Measurements from ENCODE around the gene BTBD9. TPM values are rescaled to one million over a fixed set of nuclear protein-coding genes. Genes with fewer than 3 reads are reported as not detected.

The BTBD9 gene
- total and polyA plus RNA-seq, 10 donors, result 1.2 to 43.1 (median 27.8) TPM

GRCh38 chr6:38187811-38188590 is 451.7 kb downstream of the BTBD9 start:
- Histone ChIP-seq H3K36me3 (peaks cover 0 to 56% (median 0%) of the 10 kb centered on the region in 6 donors), H3K4me1 (no peaks in the 10 kb centered on the region), H3K27me3 (replicated peaks in 1 of 7) (no peaks in the 10 kb centered on the region), H3K9me3 (no peaks in the 10 kb centered on the region), H3K27ac (no peak overlapping the region), H3K4me3 (no peak overlapping the region)
- intact Hi-C loops (cut with DNase I; ENCODE audit: low total_unique reads), result no loop called here
- WGBS, 5 donors, result 93 to 97% (median 95%) methylated on average over 20 of the region's 20 CpGs
- TF ChIP-seq CTCF (IDR thresholded peaks at IDR 0.05 in 8 of 11, conservative IDR thresholded peaks at IDR 0.05 in 3 of 11) (no peak), POLR2AphosphoS5 (IDR thresholded peaks at IDR 0.05) (peak in 1 of 3 donors; percentile 17)
- peak; percentile 41 for DNase-seq

GRCh38 chr6:38187325-38187724 is 452.4 kb downstream of the BTBD9 start:
- no peaks in the 10 kb centered on the region for H3K4me1 ChIP-seq
- no peaks in the 10 kb centered on the region for H3K27me3 ChIP-seq (replicated peaks in 1 of 7)
- intact Hi-C loops (cut with DNase I; ENCODE audit: low total_unique reads), result no loop called here
- peak; percentile 16 for DNase-seq
- 85 to 88% (median 86%) methylated on average over 8 of the region's 8 CpGs for WGBS, 5 donors
- no peak overlapping the region for H3K27ac ChIP-seq
- H3K9me3 ChIP-seq, result no peaks in the 10 kb centered on the region
- peaks cover 0 to 54% (median 0%) of the 10 kb centered on the region in 6 donors for H3K36me3 ChIP-seq
- no peak overlapping the region for H3K4me3 ChIP-seq
- TF ChIP-seq POLR2AphosphoS5 (IDR thresholded peaks at IDR 0.05) (no peak), POLR2A (IDR thresholded peaks at IDR 0.05) (no peak), CTCF (IDR thresholded peaks at IDR 0.05 in 8 of 11, conservative IDR thresholded peaks at IDR 0.05 in 3 of 11) (no peak)

GRCh38 chr6:38185752-38186151 is 454.0 kb downstream of the BTBD9 start:
- H3K4me1 ChIP-seq, result no peaks in the 10 kb centered on the region
- no peak overlapping the region for H3K27ac ChIP-seq
- intact Hi-C loops (cut with DNase I; ENCODE audit: low total_unique reads), result no loop called here
- no peak overlapping the region for H3K4me3 ChIP-seq
- H3K9me3 ChIP-seq, result no peaks in the 10 kb centered on the region
- H3K27me3 ChIP-seq (replicated peaks in 1 of 7), result no peaks in the 10 kb centered on the region
- 87 to 96% (median 93%) methylated on average over 8 of the region's 8 CpGs for WGBS, 5 donors
- peak; percentile 7 for DNase-seq
- peaks cover 0 to 43% (median 0%) of the 10 kb centered on the region in 6 donors for H3K36me3 ChIP-seq
- TF ChIP-seq POLR2A (IDR thresholded peaks at IDR 0.05) (no peak), CTCF (IDR thresholded peaks at IDR 0.05 in 8 of 11, conservative IDR thresholded peaks at IDR 0.05 in 3 of 11) (no peak), POLR2AphosphoS5 (IDR thresholded peaks at IDR 0.05) (no peak)

GRCh38 chr6:38185244-38185643 is 454.5 kb downstream of the BTBD9 start:
- WGBS, 5 donors, result 94 to 97% (median 95%) methylated on average over 6 of the region's 6 CpGs
- Histone ChIP-seq H3K27ac (no peak overlapping the region), H3K4me1 (no peaks in the 10 kb centered on the region), H3K27me3 (replicated peaks in 1 of 7) (no peaks in the 10 kb centered on the region), H3K36me3 (peaks cover 0 to 43% (median 0%) of the 10 kb centered on the region in 6 donors), H3K4me3 (no peak overlapping the region), H3K9me3 (no peaks in the 10 kb centered on the region)
- intact Hi-C loops (cut with DNase I; ENCODE audit: low total_unique reads), result no loop called here
- DNase-seq, result peak; percentile 29
- TF ChIP-seq CTCF (IDR thresholded peaks at IDR 0.05 in 8 of 11, conservative IDR thresholded peaks at IDR 0.05 in 3 of 11) (no peak), POLR2AphosphoS5 (IDR thresholded peaks at IDR 0.05) (no peak), POLR2A (IDR thresholded peaks at IDR 0.05) (no peak)
